Measurements from ENCODE around the gene LGALS1. TPM values are rescaled to one million over a fixed set of nuclear protein-coding genes. Genes with fewer than 3 reads are reported as not detected.

LGALS1 gene
- total and polyA plus RNA-seq, 9 of the 15 experiments (the other 6 are each of a cell fraction or from before 2014, with no cell fraction given): 160 to 800 (median 330) TPM

- TF ChIP-seq, protein P1, sequence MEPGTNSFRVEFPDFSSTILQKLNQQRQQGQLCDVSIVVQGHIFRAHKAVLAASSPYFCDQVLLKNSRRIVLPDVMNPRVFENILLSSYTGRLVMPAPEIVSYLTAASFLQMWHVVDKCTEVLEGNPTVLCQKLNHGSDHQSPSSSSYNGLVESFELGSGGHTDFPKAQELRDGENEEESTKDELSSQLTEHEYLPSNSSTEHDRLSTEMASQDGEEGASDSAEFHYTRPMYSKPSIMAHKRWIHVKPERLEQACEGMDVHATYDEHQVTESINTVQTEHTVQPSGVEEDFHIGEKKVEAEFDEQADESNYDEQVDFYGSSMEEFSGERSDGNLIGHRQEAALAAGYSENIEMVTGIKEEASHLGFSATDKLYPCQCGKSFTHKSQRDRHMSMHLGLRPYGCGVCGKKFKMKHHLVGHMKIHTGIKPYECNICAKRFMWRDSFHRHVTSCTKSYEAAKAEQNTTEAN (CRISPR knock-in tag; IDR thresholded peaks at IDR 0.05): no peak
- TF ChIP-seq, protein P2, sequence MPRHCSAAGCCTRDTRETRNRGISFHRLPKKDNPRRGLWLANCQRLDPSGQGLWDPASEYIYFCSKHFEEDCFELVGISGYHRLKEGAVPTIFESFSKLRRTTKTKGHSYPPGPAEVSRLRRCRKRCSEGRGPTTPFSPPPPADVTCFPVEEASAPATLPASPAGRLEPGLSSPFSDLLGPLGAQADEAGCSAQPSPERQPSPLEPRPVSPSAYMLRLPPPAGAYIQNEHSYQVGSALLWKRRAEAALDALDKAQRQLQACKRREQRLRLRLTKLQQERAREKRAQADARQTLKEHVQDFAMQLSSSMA (CRISPR knock-in tag; IDR thresholded peaks at IDR 0.05): no peak
- no peak for TF ChIP-seq ZNF75A (CRISPR knock-in tag; IDR thresholded peaks at IDR 0.05)
- no peak for TF ChIP-seq PTTG1 (tag; IDR thresholded peaks at IDR 0.05; ENCODE audit: low read depth)
- TF ChIP-seq, protein P3, sequence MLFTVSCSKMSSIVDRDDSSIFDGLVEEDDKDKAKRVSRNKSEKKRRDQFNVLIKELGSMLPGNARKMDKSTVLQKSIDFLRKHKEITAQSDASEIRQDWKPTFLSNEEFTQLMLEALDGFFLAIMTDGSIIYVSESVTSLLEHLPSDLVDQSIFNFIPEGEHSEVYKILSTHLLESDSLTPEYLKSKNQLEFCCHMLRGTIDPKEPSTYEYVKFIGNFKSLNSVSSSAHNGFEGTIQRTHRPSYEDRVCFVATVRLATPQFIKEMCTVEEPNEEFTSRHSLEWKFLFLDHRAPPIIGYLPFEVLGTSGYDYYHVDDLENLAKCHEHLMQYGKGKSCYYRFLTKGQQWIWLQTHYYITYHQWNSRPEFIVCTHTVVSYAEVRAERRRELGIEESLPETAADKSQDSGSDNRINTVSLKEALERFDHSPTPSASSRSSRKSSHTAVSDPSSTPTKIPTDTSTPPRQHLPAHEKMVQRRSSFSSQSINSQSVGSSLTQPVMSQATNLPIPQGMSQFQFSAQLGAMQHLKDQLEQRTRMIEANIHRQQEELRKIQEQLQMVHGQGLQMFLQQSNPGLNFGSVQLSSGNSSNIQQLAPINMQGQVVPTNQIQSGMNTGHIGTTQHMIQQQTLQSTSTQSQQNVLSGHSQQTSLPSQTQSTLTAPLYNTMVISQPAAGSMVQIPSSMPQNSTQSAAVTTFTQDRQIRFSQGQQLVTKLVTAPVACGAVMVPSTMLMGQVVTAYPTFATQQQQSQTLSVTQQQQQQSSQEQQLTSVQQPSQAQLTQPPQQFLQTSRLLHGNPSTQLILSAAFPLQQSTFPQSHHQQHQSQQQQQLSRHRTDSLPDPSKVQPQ (CRISPR knock-in tag; IDR thresholded peaks at IDR 0.05; ENCODE audit: borderline replicate concordance): no peak
- no peak for TF ChIP-seq ZNF121 (CRISPR knock-in tag; conservative IDR thresholded peaks at IDR 0.05)
- no peak for TF ChIP-seq JUNB (CRISPR knock-in tag; conservative IDR thresholded peaks at IDR 0.05)
- TF ChIP-seq, protein P4, sequence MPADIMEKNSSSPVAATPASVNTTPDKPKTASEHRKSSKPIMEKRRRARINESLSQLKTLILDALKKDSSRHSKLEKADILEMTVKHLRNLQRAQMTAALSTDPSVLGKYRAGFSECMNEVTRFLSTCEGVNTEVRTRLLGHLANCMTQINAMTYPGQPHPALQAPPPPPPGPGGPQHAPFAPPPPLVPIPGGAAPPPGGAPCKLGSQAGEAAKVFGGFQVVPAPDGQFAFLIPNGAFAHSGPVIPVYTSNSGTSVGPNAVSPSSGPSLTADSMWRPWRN (IDR thresholded peaks at IDR 0.05; ENCODE audit: low read depth): no peak
- TF ChIP-seq ARID3A (IDR thresholded peaks at IDR 0.05; ENCODE audit: borderline replicate concordance, low read depth, low read length): no peak
Measured at GRCh38 chr22:37681556-37682049, 6.2 kb downstream of the LGALS1 start (continued).

Measured in K562 (cell line).